Nucleus accumbens (tissue), 56 donors: ENCODE data around the gene SORCS2.

ENCODE experiments used
- DNase-seq, 56 donors: peaks; one replicate each; lab custom pipeline; 2025; lab: John Stamatoyannopoulos, UW

SORCS2 gene

GRCh38 chr4:7313347-7313811, 121.0 kb downstream of the SORCS2 start:
- DNase-seq: peak in 43 of 56 donors; percentile 21 to 91 (median 73)

- no peak for DNase-seq
Measured at GRCh38 chr4:7313991-7314390, 121.7 kb downstream of the SORCS2 start.

- no peak for DNase-seq
Measured at GRCh38 chr4:7315286-7315685, 122.9 kb downstream of the SORCS2 start.

- no peak for DNase-seq
Measured at GRCh38 chr4:7315935-7316334, 123.6 kb downstream of the SORCS2 start.

- no peak for DNase-seq
Measured at GRCh38 chr4:7319024-7319423, 126.7 kb downstream of the SORCS2 start.

GRCh38 chr4:7320206-7320797, 128.0 kb downstream of the SORCS2 start:
- no peak for DNase-seq

GRCh38 chr4:7322166-7322991, 130.0 kb downstream of the SORCS2 start:
- DNase-seq: peak in 38 of 56 donors; percentile 26 to 87 (median 59)

GRCh38 chr4:7323461-7323871, 131.1 kb downstream of the SORCS2 start:
- no peak for DNase-seq

- peak in 31 of 56 donors; percentile 15 to 85 (median 60) for DNase-seq
Measured at GRCh38 chr4:7323872-7324650, 131.7 kb downstream of the SORCS2 start.

- DNase-seq: peak in 32 of 56 donors; percentile 30 to 81 (median 64)
Measured at GRCh38 chr4:7324651-7325121, 132.3 kb downstream of the SORCS2 start.

- DNase-seq: no peak
Measured at GRCh38 chr4:7325541-7325940, 133.2 kb downstream of the SORCS2 start.

- DNase-seq: no peak
Measured at GRCh38 chr4:7326306-7326692, 134.0 kb downstream of the SORCS2 start.

GRCh38 chr4:7326693-7327340, 134.5 kb downstream of the SORCS2 start:
- DNase-seq: peak in 20 of 56 donors; percentile 20 to 80 (median 43)

- no peak for DNase-seq
Measured at GRCh38 chr4:7327341-7327885, 135.1 kb downstream of the SORCS2 start.

- DNase-seq: no peak
Measured at GRCh38 chr4:7328162-7328912, 136.0 kb downstream of the SORCS2 start.

- DNase-seq: peak in 30 of 56 donors; percentile 12 to 75 (median 46)
Measured at GRCh38 chr4:7328913-7329638, 136.7 kb downstream of the SORCS2 start.

- no peak for DNase-seq
Measured at GRCh38 chr4:7330031-7330596, 137.8 kb downstream of the SORCS2 start.
